Liver (tissue), 3 donors: ENCODE results near the gene FGF19.

ENCODE experiments used
- JUND ChIP-seq, 2 donors: IDR thresholded peaks; 2 replicates each; pipeline ENCODE4 v1.6.1; 2016; ENCODE audit warnings: antibody characterized with exemption in 2 of 2
- RAD21 ChIP-seq, 2 donors: IDR thresholded peaks; 2 replicates each; pipeline ENCODE4 v1.6.1; 2016; ENCODE audit warnings: antibody characterized with exemption in 2 of 2, mild to moderate bottlenecking in 2 of 2
- RXRA ChIP-seq, 2 donors: IDR thresholded peaks; 2 replicates each; pipeline ENCODE4 v1.6.1; 2017 to 2018; ENCODE audit warnings: antibody characterized with exemption in 2 of 2, mild to moderate bottlenecking in 1 of 2
- TF ChIP-seq, protein P1 (sequence below): fragments of 150-350 bp; IDR thresholded peaks from 2 replicates; pipeline ENCODE4 v1.5.1; 2017; ENCODE audit warnings: improper control_type of control experiment, low read depth, low read length; ENCODE audit not compliant: missing input control
- donor health status: healthy.
- donor health status: healthy.

DNA sequence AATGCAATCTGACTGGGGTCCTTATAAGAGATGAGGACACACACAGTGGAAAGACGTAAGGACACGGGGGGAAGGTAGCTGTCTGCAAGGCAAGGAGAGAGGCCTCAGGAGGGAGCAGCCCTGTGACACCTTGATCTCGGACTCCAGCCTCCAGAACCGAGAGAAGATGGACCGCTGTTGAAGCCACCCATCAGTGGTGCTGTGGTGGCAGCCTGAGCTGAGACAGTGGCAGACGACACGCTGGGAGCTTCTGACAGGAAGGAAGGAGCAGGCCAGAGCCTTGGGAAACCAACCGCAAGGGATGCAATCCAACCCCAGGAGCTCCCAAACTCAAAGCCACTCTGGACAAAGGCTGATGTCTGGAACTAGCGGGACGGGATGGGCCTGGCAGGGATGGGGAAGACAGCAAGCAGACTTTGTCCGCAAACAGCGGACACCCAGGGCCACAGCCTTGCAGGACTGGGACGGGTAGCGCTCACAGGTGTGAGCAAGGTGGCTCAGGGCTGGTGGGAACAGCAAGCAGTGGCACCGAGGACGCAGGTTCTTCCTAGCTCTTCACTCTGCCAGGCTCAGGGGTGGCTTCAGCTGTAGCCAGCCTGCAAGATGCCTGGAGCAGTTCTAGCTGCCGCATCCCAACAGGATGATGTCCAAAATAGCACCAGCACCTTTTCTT is 39.6 kb downstream of the FGF19 start:
- TF ChIP-seq, protein P1, sequence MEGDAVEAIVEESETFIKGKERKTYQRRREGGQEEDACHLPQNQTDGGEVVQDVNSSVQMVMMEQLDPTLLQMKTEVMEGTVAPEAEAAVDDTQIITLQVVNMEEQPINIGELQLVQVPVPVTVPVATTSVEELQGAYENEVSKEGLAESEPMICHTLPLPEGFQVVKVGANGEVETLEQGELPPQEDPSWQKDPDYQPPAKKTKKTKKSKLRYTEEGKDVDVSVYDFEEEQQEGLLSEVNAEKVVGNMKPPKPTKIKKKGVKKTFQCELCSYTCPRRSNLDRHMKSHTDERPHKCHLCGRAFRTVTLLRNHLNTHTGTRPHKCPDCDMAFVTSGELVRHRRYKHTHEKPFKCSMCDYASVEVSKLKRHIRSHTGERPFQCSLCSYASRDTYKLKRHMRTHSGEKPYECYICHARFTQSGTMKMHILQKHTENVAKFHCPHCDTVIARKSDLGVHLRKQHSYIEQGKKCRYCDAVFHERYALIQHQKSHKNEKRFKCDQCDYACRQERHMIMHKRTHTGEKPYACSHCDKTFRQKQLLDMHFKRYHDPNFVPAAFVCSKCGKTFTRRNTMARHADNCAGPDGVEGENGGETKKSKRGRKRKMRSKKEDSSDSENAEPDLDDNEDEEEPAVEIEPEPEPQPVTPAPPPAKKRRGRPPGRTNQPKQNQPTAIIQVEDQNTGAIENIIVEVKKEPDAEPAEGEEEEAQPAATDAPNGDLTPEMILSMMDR = no peak
- TF ChIP-seq RXRA (IDR thresholded peaks at IDR 0.05) (no peak), JUND (IDR thresholded peaks at IDR 0.05) (no peak), RAD21 (IDR thresholded peaks at IDR 0.05) (no peak)
